ENCODE data around the gene SORCS3.

DNA sequence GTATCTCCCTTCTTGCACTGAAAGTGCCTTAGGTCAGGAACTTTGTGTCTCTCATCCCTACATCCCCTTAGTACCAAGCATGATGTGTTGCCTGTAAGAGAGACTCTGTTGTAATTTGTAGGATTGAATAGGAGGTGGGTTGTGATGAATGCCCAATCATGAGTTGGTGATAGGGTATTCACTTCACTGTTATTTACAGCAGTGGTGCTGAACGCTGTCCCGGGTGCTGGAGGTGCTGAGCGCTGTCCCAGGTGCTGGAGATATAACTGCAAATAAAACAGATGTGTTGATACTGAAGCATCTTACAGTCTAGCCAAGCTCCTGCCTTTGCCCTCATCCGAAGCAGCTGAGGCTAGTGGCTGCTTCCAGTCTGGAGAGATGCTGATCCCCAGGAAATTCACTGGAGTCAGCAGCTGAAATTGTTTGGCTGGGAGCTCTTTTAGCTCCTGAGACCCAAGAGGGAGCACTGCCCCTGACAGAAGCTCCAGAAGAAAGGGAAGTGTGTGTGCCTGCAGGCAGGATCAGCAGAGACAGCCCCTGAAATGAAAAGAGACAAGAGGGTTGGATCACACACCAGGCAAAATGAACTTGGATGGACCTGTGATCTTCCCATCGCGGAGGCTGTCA, 183.4 kb downstream of the SORCS3 start:
- TF ChIP-seq, protein P1, sequence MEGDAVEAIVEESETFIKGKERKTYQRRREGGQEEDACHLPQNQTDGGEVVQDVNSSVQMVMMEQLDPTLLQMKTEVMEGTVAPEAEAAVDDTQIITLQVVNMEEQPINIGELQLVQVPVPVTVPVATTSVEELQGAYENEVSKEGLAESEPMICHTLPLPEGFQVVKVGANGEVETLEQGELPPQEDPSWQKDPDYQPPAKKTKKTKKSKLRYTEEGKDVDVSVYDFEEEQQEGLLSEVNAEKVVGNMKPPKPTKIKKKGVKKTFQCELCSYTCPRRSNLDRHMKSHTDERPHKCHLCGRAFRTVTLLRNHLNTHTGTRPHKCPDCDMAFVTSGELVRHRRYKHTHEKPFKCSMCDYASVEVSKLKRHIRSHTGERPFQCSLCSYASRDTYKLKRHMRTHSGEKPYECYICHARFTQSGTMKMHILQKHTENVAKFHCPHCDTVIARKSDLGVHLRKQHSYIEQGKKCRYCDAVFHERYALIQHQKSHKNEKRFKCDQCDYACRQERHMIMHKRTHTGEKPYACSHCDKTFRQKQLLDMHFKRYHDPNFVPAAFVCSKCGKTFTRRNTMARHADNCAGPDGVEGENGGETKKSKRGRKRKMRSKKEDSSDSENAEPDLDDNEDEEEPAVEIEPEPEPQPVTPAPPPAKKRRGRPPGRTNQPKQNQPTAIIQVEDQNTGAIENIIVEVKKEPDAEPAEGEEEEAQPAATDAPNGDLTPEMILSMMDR (IDR thresholded peaks at IDR 0.05), result no peak
- TF ChIP-seq POLR2A (IDR thresholded peaks at IDR 0.05), result no peak

Measured in lower leg skin (tissue), 3 donors.